H1 (cell line): Measurements from ENCODE around the gene F7. TPM values are rescaled to one million over a fixed set of nuclear protein-coding genes. Genes with fewer than 3 reads are reported as not detected.
A peak's percentile ranks its signal among the peaks of the same experiment; 100 is the strongest.

ENCODE experiments used
- EZH2 ChIP-seq: fragments of 200-600 bp; sonication (generic); IDR thresholded peaks from 2 replicates; pipeline ENCODE4 v1.7.1; 2012; ENCODE audit warnings: low read depth, mild to moderate bottlenecking, moderate library complexity, low read length, inconsistent platforms; ENCODE audit not compliant: severe bottlenecking
- POLR2A ChIP-seq, 2 experiments: IDR thresholded peaks; 1 replicate in 1 of 2; 2 replicates in 1 of 2; pipeline ENCODE4 v1.6.1; 2011; ENCODE audit warnings: low read depth in 2 of 2, low read length in 2 of 2, mild to moderate bottlenecking in 2 of 2; ENCODE audit errors: control extremely low read depth in 1 of 2
- TEAD4 ChIP-seq: IDR thresholded peaks from 2 replicates; pipeline ENCODE4 v1.6.1; 2012; ENCODE audit warnings: low read depth, low read length, inconsistent platforms, mixed read lengths
- polyA plus RNA-seq, 7 experiments: library from polyadenylated mRNA; depleted of rRNA in 3 of 7; stranded (reverse) in 5 of 7; unstranded in 2 of 7; fragments of >200 nt in 5 of 7; fragments of 200-250 nt in 2 of 7; gene quantifications; 1 replicate in 5 of 7; 2 replicates in 1 of 7; 4 replicates in 1 of 7; pipeline versions ENCODE4 v1.2.1 to v1.2.3, GENCODE V29; 2011 to 2013; ENCODE audit warnings: missing spikeins in 2 of 7, mixed read lengths in 2 of 7
- total RNA-seq: library from RNA; stranded (reverse); fragmentation: NEBNext Ultra II Directional; extraction: Animal tissue kit (Norgen Biotek cat#: 25700); gene quantifications from 2 replicates; pipeline ENCODE4 v1.2.1, GENCODE V29; 2021
- TF ChIP-seq, protein P1 (sequence below): fragments of 300-600 bp; sonication (generic); IDR thresholded peaks from 2 replicates; pipeline ENCODE4 v1.7.1; 2012; ENCODE audit warnings: low read length, moderate library complexity, mild to moderate bottlenecking, inconsistent platforms; ENCODE audit not compliant: insufficient replicate concordance
- TF ChIP-seq, protein P2 (sequence below): IDR thresholded peaks from 2 replicates; pipeline ENCODE4 v1.6.1; 2012; ENCODE audit warnings: inconsistent platforms
- TF ChIP-seq, protein P3 (sequence below): IDR thresholded peaks from 2 replicates; pipeline ENCODE4 v1.6.1; 2011; ENCODE audit warnings: low read length, improper control_type of control experiment

Gene F7
- total and polyA plus RNA-seq, 2 of the 8 experiments (the other 6 are each of a cell fraction or from before 2014, with no cell fraction given): 0.43 to 0.98 TPM

DNA sequence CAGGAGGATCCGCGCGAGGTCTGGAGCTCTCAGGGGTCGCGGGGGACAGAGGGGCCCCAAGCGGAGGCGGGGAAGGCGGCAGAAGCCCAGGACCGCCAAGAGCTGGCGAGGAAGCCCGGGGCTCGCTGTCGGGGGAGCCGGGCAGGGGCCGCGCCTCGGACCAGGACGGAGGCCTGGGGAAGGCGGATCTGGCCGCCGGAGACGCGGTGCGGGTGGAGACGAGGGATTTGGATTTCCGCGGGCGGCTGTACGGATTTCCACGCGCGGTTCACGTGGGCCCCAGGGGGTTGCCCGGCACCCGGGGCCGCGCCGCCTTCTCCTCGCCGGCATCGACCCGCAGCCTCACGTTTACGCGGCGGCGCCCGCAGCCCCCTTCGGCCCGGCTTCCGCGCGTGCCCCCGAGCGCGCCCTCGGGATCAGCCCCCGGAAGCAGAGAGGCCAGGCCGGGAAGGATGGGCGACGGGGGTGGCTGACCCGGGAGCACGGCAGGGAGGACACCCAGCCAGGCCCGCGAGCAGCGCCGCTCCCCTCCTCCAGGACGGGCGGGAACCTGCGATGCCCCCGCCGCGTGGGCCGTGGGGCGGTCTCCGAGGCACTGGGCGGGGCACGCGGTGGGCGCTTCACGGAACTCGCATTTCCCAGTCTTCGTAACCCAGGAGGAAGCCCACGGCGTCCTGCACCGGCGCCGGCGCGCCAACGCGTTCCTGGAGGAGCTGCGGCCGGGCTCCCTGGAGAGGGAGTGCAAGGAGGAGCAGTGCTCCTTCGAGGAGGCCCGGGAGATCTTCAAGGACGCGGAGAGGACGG, 4.7 kb downstream of the F7 start (continued):
- TF ChIP-seq, protein P1, sequence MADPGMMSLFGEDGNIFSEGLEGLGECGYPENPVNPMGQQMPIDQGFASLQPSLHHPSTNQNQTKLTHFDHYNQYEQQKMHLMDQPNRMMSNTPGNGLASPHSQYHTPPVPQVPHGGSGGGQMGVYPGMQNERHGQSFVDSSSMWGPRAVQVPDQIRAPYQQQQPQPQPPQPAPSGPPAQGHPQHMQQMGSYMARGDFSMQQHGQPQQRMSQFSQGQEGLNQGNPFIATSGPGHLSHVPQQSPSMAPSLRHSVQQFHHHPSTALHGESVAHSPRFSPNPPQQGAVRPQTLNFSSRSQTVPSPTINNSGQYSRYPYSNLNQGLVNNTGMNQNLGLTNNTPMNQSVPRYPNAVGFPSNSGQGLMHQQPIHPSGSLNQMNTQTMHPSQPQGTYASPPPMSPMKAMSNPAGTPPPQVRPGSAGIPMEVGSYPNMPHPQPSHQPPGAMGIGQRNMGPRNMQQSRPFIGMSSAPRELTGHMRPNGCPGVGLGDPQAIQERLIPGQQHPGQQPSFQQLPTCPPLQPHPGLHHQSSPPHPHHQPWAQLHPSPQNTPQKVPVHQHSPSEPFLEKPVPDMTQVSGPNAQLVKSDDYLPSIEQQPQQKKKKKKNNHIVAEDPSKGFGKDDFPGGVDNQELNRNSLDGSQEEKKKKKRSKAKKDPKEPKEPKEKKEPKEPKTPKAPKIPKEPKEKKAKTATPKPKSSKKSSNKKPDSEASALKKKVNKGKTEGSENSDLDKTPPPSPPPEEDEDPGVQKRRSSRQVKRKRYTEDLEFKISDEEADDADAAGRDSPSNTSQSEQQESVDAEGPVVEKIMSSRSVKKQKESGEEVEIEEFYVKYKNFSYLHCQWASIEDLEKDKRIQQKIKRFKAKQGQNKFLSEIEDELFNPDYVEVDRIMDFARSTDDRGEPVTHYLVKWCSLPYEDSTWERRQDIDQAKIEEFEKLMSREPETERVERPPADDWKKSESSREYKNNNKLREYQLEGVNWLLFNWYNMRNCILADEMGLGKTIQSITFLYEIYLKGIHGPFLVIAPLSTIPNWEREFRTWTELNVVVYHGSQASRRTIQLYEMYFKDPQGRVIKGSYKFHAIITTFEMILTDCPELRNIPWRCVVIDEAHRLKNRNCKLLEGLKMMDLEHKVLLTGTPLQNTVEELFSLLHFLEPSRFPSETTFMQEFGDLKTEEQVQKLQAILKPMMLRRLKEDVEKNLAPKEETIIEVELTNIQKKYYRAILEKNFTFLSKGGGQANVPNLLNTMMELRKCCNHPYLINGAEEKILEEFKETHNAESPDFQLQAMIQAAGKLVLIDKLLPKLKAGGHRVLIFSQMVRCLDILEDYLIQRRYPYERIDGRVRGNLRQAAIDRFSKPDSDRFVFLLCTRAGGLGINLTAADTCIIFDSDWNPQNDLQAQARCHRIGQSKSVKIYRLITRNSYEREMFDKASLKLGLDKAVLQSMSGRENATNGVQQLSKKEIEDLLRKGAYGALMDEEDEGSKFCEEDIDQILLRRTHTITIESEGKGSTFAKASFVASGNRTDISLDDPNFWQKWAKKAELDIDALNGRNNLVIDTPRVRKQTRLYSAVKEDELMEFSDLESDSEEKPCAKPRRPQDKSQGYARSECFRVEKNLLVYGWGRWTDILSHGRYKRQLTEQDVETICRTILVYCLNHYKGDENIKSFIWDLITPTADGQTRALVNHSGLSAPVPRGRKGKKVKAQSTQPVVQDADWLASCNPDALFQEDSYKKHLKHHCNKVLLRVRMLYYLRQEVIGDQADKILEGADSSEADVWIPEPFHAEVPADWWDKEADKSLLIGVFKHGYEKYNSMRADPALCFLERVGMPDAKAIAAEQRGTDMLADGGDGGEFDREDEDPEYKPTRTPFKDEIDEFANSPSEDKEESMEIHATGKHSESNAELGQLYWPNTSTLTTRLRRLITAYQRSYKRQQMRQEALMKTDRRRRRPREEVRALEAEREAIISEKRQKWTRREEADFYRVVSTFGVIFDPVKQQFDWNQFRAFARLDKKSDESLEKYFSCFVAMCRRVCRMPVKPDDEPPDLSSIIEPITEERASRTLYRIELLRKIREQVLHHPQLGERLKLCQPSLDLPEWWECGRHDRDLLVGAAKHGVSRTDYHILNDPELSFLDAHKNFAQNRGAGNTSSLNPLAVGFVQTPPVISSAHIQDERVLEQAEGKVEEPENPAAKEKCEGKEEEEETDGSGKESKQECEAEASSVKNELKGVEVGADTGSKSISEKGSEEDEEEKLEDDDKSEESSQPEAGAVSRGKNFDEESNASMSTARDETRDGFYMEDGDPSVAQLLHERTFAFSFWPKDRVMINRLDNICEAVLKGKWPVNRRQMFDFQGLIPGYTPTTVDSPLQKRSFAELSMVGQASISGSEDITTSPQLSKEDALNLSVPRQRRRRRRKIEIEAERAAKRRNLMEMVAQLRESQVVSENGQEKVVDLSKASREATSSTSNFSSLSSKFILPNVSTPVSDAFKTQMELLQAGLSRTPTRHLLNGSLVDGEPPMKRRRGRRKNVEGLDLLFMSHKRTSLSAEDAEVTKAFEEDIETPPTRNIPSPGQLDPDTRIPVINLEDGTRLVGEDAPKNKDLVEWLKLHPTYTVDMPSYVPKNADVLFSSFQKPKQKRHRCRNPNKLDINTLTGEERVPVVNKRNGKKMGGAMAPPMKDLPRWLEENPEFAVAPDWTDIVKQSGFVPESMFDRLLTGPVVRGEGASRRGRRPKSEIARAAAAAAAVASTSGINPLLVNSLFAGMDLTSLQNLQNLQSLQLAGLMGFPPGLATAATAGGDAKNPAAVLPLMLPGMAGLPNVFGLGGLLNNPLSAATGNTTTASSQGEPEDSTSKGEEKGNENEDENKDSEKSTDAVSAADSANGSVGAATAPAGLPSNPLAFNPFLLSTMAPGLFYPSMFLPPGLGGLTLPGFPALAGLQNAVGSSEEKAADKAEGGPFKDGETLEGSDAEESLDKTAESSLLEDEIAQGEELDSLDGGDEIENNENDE: no peak
- TF ChIP-seq EZH2 (peak; percentile 86), POLR2A (IDR thresholded peaks at IDR 0.05; ENCODE audit: control extremely low read depth in 1 of 2, low read depth in 2 of 2, low read length in 2 of 2) (no peak), TEAD4 (no peak)
- TF ChIP-seq, protein P2, sequence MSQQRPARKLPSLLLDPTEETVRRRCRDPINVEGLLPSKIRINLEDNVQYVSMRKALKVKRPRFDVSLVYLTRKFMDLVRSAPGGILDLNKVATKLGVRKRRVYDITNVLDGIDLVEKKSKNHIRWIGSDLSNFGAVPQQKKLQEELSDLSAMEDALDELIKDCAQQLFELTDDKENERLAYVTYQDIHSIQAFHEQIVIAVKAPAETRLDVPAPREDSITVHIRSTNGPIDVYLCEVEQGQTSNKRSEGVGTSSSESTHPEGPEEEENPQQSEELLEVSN: peak; percentile 73
- TF ChIP-seq, protein P3, sequence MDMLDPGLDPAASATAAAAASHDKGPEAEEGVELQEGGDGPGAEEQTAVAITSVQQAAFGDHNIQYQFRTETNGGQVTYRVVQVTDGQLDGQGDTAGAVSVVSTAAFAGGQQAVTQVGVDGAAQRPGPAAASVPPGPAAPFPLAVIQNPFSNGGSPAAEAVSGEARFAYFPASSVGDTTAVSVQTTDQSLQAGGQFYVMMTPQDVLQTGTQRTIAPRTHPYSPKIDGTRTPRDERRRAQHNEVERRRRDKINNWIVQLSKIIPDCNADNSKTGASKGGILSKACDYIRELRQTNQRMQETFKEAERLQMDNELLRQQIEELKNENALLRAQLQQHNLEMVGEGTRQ: no peak
